GM19395 (cell line): ENCODE data around the gene MEGF6.

Source experiments
- ATAC-seq: cut with Tn5 transposase; IDR thresholded peaks from one replicate; pipeline ENCODE4 v1.9.1; 2021; ENCODE audit warnings: mild to moderate bottlenecking, moderate library complexity; ENCODE audit not compliant: unreplicated experiment

Gene MEGF6

DNA sequence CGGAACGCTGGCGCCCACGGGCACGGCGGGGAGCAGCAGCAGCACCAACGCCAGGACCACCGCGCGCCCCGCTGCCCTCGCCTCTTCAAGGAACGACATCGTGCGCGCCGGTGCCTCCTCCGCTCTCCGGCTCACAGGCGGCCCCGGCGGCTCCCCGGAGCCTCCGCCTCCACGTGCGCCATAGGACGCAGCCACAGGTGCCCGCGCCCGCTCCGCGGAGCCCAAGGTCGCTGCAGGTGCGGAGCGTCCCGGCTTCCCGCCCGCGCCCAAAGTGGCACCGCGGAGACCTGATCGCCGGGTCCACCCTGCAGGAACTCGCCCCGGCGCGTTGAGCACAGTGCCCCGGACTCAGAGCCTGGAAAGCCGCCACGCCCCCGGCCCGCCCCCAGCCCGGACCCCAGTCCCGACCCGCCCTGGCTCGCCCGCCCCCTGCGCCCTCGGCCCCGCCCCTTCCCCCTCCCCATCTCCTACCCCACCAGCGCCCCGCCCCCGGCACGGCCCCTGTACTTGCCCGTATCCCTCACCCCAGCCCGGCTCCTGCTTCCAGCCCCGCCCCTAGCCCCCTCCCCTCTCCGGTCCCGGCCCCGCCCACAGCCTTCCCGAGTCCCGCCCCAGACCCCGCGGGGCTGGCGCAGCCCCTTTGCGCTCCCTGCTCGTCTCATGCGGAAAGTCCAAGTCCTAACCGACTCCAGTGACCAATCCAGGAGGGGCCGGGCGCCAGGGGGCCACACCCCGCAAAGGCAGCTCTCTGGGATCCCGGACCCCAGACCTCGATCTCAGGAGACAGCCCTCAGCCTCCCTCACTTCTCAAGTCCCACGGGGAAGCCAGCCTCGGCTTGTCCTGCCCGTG is at the start of gene MEGF6:
Gene MEGF6 (minus strand): TSS at position 339 of the 850 bp plus-strand sequence. CDS start 240 bp downstream, at position 99.
- no peak for ATAC-seq

DNA sequence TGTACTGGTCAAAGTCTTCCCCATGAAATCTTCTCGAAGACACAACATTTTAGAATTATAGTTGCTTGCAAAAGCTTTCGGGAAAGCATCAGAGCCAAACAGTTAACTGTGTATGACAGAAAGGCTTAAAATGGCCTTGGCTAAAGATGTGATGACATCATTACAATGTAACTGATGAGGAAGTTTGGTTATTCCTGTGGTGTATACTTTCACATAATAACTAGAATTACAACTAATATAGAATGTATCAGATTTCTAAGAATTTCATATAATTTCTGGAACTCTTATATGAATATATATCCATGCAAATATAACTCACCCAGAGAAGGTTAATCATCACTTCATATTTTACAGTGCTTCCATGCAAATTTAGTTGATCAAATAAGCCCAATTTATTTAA is 49.4 kb upstream of the MEGF6 start:
- no peak for ATAC-seq

GRCh38 chr1:3659093-3659492 is 47.8 kb upstream of the MEGF6 start:
- no peak for ATAC-seq

DNA sequence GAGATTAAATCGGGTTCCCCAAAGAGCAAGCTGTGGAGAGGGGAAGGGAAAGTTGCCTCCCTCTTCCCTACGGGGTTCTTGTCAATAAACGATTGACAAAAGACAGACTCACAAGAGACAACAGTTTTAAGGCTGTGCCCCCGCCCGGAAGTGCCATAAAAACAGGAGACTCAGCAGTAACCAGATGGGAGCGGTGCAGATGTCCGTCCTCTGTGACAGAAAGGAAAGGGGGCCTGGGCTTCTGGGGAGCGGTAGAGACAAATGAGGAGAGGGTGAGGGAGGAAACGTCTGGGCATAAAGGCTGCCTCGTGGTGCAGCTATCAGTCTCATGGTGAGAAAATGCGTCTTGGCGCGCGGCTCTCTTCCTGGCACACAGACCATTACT is 46.9 kb upstream of the MEGF6 start:
- ATAC-seq, result no peak

DNA sequence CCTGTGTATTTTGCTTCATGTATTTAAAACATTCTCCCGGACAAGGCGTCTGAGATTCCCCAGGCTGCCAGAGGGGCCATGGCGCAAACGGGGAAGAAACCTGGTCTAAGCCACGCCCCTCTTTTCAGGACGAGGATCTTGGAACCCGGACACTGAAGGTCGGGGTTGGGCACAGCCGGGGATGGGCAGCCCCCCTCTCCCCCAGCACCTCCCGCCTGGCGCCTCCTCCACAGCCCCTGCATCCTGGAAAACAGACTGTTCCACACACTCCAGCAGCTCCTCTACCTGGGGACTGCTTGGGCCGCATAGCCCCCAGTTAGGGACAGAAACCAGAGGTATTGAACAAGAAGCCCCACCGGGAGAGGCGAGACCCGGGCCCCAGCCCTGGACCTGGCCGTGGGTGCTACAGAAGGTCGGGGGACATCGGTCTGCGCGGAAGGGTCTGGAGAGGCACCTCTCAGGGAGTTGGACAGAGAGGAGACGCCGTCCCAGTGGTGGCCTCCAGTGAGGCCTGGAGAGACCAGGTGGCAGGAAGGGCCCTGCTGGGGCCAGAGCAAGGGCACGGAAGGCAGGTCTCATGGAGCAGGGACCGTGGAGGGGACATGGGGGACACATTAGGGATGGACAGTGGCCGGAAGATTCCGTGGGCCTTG is 46.4 kb upstream of the MEGF6 start:
- no peak for ATAC-seq

- no peak for ATAC-seq
Observed at GRCh38 chr1:3657096-3657475, 45.8 kb upstream of the MEGF6 start.

GRCh38 chr1:3656450-3657095 is 45.3 kb upstream of the MEGF6 start:
- peak; percentile 79 for ATAC-seq

DNA sequence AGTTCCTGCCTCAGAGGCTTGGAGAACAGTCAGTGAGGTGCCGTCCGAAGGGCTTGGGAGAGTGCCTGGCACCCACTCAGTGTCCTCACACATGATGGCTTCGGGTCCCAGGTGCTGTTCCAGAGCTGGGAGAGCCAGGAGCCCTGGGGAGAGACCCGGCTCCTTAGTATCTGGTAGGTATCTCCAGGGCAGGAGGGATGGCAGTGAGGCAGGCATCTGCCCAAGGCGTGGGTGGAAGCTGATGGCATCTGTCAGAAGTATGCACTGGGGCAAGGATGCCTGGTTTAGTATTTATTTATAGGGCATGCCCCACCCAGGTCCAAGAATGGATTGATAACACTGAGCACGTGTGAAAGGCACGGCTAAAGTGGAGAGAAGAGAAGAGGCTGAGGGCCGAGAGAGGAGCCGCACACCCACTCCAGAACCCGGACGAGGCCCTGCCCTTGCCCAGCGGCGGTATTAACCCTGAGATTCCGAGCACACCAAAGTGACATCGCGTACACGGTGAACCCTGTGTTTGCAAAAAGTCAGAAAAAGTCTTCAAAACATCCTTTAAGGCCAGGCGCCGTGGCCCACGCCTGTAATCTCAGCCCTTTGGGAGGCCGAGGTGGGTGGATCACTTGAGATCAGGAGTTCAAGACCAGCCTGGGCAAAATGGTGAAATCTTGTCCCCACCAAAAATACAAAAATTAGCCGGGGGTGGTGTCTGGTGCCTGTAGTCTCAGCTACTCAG is 43.4 kb upstream of the MEGF6 start:
- no peak for ATAC-seq

GRCh38 chr1:3653286-3653618 is 41.9 kb upstream of the MEGF6 start:
- no peak for ATAC-seq

DNA sequence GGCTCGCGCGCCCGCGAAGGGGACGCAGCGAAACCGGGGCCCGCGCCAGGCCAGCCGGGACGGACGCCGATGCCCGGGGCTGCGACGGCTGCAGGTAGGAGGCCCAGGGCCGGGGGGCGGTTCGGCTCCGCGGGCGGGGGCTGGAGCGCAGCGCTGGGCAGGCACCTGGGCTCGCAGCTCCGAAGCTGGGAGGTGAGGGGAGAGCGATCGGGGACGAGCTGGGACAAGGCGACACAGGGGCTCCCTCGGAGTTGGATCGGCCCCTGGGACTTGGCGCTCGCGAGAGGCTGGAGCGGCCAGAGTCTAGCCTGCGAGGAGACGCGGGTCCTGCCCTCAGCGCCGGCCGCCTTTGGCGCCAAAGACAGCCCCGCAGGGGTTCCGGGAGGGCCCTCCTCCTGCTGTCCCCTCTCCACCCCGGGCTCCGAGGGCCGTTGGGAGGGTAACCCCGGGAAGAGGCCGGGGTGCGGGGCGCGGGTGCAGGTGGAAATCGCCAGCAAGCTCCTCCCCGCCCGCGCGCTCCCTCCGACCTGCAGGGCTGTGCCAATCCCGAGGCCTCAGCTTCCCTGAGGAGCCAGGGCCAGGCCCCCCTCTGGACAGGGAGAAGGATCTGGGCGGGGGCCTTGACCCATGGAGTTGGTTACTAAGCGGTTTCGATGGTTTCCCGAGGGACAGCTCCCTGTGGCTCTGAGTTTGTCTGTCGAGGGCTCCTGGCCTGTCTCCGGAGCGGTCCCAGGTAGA is 41.4 kb upstream of the MEGF6 start:
- ATAC-seq, result no peak

DNA sequence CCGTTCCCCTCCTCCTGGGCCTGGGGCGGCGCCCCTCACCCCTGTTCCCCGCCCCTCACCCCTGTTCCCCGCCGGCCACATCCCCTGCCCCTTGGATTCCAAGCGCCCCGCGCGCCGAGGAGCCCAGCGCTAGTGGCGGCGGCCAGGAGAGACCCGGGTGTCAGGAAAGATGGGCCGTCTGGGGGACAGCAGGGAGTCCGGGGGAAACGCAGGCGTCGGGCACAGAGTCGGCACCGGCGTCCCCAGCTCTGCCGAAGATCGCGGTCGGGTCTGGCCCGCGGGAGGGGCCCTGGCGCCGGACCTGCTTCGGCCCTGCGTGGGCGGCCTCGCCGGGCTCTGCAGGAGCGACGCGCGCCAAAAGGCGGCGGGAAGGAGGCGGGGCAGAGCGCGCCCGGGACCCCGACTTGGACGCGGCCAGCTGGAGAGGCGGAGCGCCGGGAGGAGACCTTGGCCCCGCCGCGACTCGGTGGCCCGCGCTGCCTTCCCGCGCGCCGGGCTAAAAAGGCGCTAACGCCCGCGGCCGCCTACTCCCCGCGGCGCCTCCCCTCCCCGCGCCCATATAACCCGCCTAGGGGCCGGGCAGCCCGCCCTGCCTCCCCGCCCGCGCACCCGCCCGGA is 40.7 kb upstream of the MEGF6 start, which contains the start of gene TP73:
Gene TP73 (plus strand): TSS at position 587 of the 618 bp plus-strand sequence. CDS start 29,850 bp downstream, outside the sequence.
- no peak for ATAC-seq

GRCh38 chr1:3651026-3651929 is 40.0 kb upstream of the MEGF6 start:
- ATAC-seq, result no peak

DNA sequence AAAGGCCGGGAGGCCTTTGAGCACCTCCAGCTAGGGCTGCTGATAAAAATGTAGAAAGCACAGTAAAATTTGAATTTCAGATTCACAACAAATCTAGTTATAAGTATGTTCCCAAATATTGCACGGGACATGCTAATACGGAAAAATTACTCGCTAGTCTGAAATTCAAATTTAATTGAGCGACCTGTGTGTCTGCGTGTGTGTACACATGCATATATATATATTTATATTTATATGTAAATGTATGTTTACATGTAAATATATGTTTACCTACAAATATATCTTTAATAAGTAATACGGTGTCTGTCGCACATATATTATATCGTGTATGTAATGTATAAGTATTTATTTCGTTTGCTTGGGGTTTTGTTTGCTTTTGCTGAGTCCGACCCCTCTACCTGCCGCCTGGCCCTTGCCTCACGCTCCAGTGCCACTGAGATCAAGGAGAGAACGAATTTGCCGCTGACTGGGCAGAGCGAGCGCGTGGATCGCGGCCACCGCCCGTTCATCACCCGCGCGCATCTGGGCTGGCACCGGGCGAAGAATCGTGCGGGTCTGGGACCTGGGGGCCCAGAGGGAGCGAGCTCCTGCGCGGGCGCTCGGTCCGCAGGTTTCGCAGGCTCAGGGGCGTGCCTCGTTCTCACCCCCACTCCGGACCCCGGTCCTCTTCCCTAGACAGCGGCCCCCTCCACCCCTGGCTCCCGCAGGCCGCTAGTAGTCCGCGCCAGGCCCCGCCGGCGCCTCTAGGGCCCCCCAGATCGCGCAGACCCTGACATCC is 39.1 kb upstream of the MEGF6 start:
- ATAC-seq, result no peak

DNA sequence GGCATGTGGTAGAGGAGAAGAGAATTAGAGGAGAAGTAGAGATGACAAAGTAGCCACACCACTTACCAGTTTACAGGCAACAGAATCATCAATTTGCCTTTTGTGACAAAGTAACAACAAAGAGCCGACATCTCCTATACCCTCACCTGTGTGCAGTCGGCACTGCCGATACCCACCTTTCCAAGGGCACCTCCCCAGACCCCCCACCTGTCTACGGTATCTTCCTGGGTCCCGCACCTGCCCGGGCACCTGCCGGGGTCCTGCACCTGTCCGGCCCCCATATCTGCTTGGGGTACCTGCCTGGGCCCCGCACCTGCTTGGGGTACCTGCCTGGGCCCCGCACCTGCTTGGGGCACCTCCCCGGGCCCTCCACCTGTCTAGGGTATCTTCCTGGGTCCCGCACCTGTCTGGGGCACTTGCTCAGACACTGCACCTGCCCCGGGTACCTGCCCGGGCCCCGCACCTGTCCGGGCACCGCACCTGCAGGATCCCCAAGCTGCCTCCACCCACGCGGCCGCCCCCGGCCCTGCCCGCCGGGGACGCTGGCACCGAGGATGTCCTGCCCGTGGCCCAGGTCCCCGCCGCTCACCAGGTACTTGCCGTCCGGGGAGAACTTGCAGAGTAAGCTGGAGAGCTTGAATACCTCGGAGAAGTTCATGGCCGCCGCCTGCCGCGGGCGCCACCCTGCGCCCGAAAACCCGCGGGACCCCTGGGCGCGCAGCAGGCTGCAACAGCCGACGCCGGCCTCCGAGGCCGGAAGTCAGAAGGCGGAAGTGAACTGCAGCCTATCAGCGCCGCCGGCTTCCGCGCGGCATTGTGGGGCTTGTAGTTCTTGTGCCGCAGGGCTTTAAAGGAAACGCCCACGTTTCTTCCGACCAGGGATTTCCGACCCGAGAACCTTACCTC is 38.3 kb upstream of the MEGF6 start, which contains the start of gene WRAP73:
Gene WRAP73 (minus strand): TSS at position 762 of the 906 bp plus-strand sequence. CDS start 104 bp downstream, at position 658.
- ATAC-seq, result peak; percentile 80

DNA sequence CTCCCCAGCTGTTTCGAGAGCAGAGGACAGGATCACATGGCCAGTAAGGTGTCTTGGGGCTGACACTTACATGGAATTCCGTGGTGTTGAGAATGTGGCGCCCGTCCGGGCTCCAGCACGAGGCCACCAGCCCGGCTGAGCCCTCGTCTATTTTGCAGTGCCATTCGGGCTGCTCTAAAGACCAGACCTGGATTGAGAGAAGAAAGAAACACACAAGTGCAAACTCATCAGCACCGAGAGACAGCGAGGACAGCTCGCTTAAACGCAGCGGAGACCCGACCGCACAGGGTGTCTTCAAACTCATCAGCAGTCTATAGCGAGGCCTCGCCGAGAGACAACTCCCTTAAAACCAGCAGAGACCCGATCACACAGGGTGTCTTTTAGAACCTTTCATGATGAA is 35.3 kb upstream of the MEGF6 start:
- no peak for ATAC-seq

DNA sequence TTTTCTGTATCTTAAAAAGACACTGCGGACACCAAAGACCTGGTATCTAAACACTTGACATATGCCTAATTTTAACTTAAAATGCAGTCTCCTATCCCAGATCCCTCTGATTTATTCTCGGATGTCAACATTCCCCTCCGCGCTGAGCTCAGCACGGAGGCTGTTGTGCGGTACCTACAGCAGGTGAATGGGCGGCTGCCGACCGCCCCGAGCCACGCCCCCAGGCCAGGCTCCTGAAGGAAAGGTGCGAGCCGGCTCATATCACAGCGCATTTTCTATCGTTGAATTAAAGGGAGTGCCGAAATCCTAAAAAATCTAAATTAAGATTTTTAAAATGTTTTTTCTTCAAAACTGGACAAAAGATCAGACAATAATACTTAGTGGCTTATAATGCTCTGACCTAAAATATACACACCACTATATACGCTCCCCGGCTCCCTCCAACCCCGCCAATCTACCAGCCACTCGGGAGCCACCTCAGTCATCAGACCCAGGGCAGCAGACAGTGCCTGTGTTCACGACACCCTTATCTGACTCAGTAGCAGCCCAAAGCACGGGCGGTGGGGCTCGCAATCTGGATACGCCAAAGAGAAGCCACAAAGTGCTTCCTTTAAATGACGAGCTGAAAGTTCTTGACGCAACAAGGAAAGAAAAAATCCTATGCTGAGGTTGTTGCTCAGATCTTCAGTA is 34.5 kb upstream of the MEGF6 start:
- ATAC-seq, result no peak

GRCh38 chr1:3645247-3645646 is 33.9 kb upstream of the MEGF6 start:
- no peak for ATAC-seq
